Skeletal muscle satellite cell (primary cell): ENCODE data around the gene DNM3.

Source experiments
- H3K27me3 ChIP-seq: 2 replicates; pipeline ENCODE4 v1.7.0; 2013; ENCODE audit warnings: low read length; ENCODE audit not compliant: control insufficient read depth, insufficient read depth
- H3K36me3 ChIP-seq: 2 replicates; pipeline ENCODE4 v1.7.0; 2013; ENCODE audit warnings: mild to moderate bottlenecking, control low read depth, low read length; ENCODE audit not compliant: insufficient read depth
- H3K4me1 ChIP-seq: 2 replicates; pipeline ENCODE4 v1.7.0; 2013; ENCODE audit warnings: low read length; ENCODE audit not compliant: control insufficient read depth, insufficient read depth
- H3K4me2 ChIP-seq: 2 replicates; pipeline ENCODE4 v1.7.0; 2013; ENCODE audit warnings: mild to moderate bottlenecking, low read length
- H3K4me3 ChIP-seq: 2 replicates; pipeline ENCODE4 v1.7.0; 2013; ENCODE audit warnings: low read length
- H3K9ac ChIP-seq: 2 replicates; pipeline ENCODE4 v1.7.0; 2013; ENCODE audit warnings: mild to moderate bottlenecking, low read depth, low read length, moderate library complexity
- H3K9me3 ChIP-seq: replicated peaks from 2 replicates; pipeline ENCODE4 v1.7.0; 2013; ENCODE audit warnings: mild to moderate bottlenecking, control low read depth, low read length

DNM3 gene

DNA sequence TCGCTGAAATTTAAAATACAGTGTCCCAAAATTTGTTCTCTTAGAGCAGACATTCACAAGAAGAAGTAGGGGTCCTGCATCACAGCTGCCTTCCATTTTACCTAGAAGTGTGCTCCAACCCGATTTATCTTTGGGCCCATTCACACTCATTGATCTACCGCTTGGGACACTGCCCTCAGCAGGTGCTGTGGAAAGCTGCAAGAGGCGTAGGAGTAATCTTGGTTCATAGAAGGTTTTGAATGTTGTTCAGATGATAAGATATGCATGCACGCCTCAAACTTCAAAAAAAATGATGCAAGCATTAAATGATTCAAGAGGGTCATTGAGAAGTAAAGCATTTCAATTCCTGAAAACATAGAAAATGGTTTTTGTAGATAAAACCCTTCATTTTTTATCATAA is 560.6 kb downstream of the DNM3 start:
- no peaks in the 10 kb centered on the region for H3K36me3 ChIP-seq
- no peak overlapping the region for H3K4me2 ChIP-seq
- no peaks in the 10 kb centered on the region for H3K9me3 ChIP-seq
- H3K4me1 ChIP-seq, result peaks cover 52% of the 10 kb centered on the region
- no peak overlapping the region for H3K9ac ChIP-seq
- no peak overlapping the region for H3K4me3 ChIP-seq
- H3K27me3 ChIP-seq, result no peaks in the 10 kb centered on the region

DNA sequence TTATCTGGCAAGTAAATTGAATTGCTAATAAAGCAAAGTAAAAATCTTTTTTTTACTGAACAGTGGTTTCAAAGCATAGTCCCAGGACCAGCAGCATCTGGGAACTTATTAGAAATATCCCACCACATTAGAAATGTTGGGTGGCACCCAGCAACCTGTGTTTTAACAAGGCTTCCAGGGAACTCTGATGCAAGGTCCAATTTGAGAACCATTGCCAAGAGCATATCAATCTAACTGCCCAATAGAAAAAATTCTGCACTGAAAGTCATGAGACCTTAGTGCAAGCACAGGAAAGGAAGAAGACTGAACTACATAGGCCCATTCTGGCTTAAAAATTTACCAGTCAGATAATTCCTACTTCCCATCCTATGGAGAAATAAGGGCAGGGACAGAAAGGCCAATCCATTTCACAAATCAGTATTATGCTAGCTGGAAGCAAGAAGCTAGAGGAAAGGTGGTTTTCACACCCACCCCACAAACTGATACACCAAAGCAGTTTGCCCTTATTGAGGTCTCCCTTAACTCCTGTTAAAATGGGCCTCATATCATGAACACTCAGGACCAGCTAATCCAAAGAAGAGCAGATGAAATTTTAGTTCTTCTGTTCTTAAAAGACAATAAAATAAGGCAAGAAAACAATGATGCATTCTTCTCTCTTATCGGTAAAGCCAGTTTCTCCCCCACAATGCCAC is 561.7 kb downstream of the DNM3 start:
- no peak overlapping the region for H3K4me2 ChIP-seq
- H3K9me3 ChIP-seq, result no peaks in the 10 kb centered on the region
- H3K27me3 ChIP-seq, result no peaks in the 10 kb centered on the region

DNA sequence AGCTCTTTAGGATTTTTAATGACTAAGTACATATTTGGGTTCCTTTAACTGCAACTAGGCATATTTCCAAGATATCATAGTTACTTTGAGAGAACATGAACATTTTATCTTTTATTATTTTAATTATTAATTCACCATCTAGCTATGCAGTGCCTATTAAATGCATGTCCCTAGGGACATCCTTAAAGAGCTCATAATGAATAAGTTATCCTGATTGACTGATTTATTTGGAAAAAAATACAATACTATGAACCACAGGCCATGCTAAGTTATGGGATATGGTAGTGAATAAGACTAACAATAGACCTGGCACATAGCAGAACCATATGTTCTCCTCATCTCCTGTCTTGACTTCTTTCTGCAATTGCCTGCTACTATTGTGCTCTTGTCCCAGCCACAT is 562.8 kb downstream of the DNM3 start:
- Histone ChIP-seq H3K4me1 (peaks cover 33% of the 10 kb centered on the region), H3K4me2 (no peak overlapping the region), H3K9ac (no peak overlapping the region), H3K4me3 (no peak overlapping the region), H3K36me3 (no peaks in the 10 kb centered on the region), H3K9me3 (no peaks in the 10 kb centered on the region), H3K27me3 (no peaks in the 10 kb centered on the region)

More for the DNA sequence above, 561.7 kb downstream of the DNM3 start:
- Histone ChIP-seq H3K9ac (no peak overlapping the region), H3K4me1 (peaks cover 40% of the 10 kb centered on the region), H3K4me3 (no peak overlapping the region), H3K36me3 (no peaks in the 10 kb centered on the region)

DNA sequence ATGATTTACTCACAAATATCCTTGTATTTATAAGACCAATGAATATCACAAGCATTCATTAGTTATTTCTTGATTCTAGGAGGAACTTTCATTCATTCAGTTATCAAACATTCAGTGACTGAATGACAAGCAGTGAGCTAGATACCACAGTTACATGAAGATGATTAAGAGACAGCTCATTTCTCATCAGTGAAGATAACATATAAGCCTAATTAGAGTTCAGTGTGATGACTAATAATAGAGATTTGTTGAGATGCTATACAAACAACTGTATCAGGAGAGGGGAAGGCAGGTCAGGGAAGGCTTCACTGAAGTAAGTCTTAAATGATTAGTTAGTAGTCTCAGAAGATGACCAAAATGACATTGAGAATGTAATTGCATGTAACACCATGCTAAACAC is 564.6 kb downstream of the DNM3 start:
- Histone ChIP-seq H3K9ac (no peak overlapping the region), H3K36me3 (no peaks in the 10 kb centered on the region), H3K27me3 (no peaks in the 10 kb centered on the region), H3K4me2 (no peak overlapping the region), H3K4me1 (peaks cover 19% of the 10 kb centered on the region), H3K4me3 (no peak overlapping the region), H3K9me3 (no peaks in the 10 kb centered on the region)

DNA sequence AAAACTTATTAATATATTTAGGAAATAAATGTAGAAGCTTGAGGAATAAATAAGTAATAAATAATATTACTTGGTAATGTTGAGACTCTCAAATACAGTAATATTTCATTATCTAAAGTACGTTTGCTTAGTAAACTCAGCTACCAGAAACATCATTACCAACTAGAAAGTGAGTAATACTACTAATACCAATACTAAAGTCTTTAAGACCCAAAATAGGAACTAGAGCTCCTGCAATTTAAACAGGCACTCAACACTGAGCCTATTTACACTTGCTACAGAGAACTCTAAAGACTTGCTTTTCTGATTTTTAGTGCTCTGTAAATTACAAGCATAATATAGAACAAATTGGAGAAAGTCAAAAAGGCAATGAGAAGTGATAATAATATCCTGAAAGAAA is 565.7 kb downstream of the DNM3 start:
- Histone ChIP-seq H3K9me3 (no peaks in the 10 kb centered on the region), H3K27me3 (no peaks in the 10 kb centered on the region), H3K36me3 (no peaks in the 10 kb centered on the region), H3K4me3 (no peak overlapping the region), H3K4me2 (no peak overlapping the region), H3K9ac (no peak overlapping the region), H3K4me1 (peaks cover 19% of the 10 kb centered on the region)

DNA sequence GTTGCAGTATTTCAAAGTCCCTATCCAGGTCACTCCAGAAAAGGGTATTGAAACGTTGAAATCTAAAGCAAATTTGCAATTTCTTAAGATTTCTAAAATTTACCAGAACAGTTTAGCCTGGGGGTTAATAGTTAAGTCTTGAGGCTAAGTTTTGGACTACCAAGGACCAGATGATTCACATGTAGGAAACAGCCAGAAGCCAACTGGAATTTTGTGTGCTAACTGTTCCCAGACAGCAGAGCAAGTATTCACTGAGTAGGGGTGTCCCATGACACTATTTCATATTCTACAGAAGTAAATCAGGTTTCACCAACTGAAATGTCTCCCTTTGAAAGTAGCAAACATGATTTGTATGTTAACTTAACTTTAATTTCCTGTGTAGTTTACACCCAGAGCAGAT is 567.7 kb downstream of the DNM3 start:
- no peaks in the 10 kb centered on the region for H3K9me3 ChIP-seq
- no peaks in the 10 kb centered on the region for H3K36me3 ChIP-seq
- no peak overlapping the region for H3K9ac ChIP-seq
- H3K27me3 ChIP-seq, result no peaks in the 10 kb centered on the region
- no peak overlapping the region for H3K4me3 ChIP-seq
- no peak overlapping the region for H3K4me2 ChIP-seq
- peaks cover 13% of the 10 kb centered on the region for H3K4me1 ChIP-seq

DNA sequence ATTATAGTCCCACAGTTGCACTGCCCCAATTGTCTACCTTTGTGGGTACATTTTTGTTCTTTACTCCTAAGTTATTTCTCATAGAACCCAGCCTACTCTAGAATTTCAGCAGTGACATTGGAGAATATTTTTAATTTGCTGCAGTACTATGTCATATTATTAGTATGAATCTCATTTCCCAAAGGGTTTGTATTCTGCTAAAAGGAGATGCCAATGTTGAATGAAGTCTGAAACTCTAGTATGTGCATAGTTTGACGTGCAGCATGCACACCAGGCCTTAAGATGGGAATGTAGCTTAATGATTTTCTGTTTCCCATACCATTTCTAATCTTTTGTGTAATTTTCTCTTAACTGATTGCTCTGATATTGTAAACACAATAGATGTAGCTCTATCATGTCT is 568.7 kb downstream of the DNM3 start:
- Histone ChIP-seq H3K9ac (no peak overlapping the region), H3K4me3 (no peak overlapping the region), H3K4me2 (no peak overlapping the region), H3K36me3 (no peaks in the 10 kb centered on the region), H3K27me3 (no peaks in the 10 kb centered on the region), H3K4me1 (peaks cover 8% of the 10 kb centered on the region), H3K9me3 (no peaks in the 10 kb centered on the region)

DNA sequence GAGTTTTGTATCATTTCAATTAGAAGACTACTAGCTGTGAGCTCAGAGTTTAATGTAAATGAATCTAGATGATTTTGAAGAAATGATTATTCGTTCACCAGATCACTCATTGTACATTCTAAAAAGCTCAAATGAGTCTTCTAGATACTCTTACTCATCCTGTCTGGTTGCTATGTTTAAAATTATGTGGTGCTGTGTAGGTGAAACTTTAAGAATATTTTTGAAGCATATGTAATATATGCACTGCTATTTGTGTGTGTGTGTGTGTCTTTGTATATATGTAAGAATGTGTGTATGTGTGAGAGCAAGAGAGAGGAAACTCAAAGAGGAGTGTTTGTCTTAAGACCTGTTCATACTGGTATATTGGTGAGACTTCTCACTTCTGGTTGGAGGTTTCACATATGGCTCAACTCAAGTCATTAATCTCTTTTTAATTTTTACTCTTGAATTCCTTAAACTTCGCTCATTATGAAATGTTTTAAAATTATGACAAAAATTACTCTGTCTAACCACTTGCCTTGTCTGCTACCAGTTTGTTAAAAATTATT is 570.6 kb downstream of the DNM3 start:
- Histone ChIP-seq H3K27me3 (no peaks in the 10 kb centered on the region), H3K9ac (no peak overlapping the region), H3K9me3 (no peaks in the 10 kb centered on the region), H3K36me3 (no peaks in the 10 kb centered on the region), H3K4me2 (no peak overlapping the region), H3K4me3 (no peak overlapping the region), H3K4me1 (peaks cover 4% of the 10 kb centered on the region)

DNA sequence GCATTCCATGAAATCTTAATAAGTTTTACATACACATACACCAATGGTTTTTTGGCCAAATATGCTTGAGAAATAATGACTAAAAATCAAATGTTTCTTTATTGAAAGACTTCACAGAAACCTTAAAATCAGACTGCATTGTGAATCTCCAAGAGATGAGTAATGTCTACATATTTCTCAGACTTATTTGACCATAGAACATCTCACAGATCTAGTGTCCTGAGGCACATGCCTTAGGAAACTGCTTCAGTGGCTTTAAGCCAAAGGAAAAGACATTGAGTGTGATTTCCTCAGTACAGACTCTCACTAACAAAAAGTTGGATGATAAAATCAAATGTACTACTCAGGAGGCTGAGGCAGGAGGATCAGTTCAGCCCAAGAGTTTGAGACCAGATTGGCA is 573.0 kb downstream of the DNM3 start:
- Histone ChIP-seq H3K36me3 (no peaks in the 10 kb centered on the region), H3K4me2 (no peak overlapping the region), H3K4me1 (no peaks in the 10 kb centered on the region), H3K27me3 (no peaks in the 10 kb centered on the region), H3K9ac (no peak overlapping the region), H3K4me3 (no peak overlapping the region), H3K9me3 (no peaks in the 10 kb centered on the region)

DNA sequence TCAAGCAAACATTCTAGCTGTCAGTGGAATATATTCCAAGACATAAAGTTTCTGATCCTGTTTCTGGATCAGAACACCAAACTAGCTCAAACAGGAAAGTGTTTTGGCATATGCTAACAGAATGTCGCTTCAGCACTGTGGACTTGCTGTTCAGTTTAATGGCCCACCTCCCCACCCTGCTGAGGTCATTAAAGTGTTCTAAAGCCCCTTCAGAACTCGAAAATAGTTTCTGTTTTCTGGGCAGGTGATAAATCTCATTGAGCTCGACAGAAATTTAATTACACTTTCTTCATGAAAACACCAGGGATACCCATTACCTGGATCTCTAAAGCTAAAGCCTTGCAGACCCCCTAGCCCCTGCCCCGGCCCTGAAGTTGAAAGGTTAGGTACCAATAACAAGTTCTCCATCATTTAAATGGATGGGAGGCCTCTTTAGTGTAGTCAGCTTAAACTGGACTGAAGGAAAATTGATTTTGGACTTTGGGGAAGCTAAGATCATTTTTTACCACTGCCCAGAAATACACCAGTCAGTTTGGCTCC is 575.3 kb downstream of the DNM3 start:
- Histone ChIP-seq H3K27me3 (no peaks in the 10 kb centered on the region), H3K4me3 (no peak overlapping the region), H3K9ac (no peak overlapping the region), H3K4me1 (no peaks in the 10 kb centered on the region), H3K36me3 (no peaks in the 10 kb centered on the region), H3K4me2 (no peak overlapping the region), H3K9me3 (no peaks in the 10 kb centered on the region)

DNA sequence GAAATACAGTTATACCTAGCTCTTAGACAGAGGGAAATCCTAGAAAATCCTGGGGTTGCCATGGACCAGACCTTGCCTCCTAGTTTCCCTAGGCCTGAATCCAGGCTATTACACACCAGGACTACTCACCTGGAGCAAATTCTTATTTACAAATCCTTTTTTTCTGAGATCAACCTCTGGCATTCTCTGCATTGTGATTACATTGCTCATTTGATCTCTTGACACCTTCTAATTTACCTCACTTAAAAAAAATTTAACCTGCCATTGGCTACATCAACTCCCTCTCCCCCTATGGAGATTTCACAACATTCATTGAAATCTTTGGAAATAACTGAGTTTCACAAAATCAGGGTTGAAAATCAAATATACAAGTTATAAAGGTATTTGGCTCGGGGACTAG is 576.3 kb downstream of the DNM3 start:
- no peaks in the 10 kb centered on the region for H3K4me1 ChIP-seq
- H3K9ac ChIP-seq, result no peak overlapping the region
- H3K36me3 ChIP-seq, result no peaks in the 10 kb centered on the region
- H3K9me3 ChIP-seq, result no peaks in the 10 kb centered on the region
- no peak overlapping the region for H3K4me2 ChIP-seq
- H3K4me3 ChIP-seq, result no peak overlapping the region
- H3K27me3 ChIP-seq, result no peaks in the 10 kb centered on the region

DNA sequence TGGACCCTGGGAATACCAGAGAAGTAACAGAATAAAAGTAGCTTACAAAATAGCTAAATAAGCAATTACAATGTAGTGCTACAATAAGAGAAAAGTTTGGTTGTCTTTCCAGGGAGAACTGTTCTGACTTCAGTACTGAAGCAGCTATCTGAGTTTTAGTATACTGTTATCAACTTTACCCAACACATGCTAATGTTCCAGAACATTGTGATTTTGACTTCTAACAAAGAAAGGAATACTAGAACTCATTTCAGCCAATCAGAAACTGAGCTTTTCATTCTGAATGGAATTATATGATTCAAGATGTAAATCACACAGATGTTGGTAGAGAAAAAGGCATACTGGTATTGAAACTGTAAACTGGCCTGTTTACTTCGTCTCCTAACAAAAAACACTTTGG is 579.1 kb downstream of the DNM3 start, which contains the start of gene C1orf105:
TSS of gene C1orf105 (plus strand) at position 301 of the 400 bp plus-strand sequence. CDS start 201 bp downstream, outside the sequence.
- no peaks in the 10 kb centered on the region for H3K27me3 ChIP-seq
- H3K9me3 ChIP-seq, result no peaks in the 10 kb centered on the region
- H3K4me2 ChIP-seq, result no peak within 1 kb of the TSS
- H3K9ac ChIP-seq, result no peak within 1 kb of the TSS
- no peaks in the 10 kb centered on the region for H3K36me3 ChIP-seq
- H3K4me1 ChIP-seq, result no peaks in the 10 kb centered on the region
- H3K4me3 ChIP-seq, result no peak within 1 kb of the TSS
